ENCODE measurements around the gene TMEM59L. TPM values are rescaled to one million over a fixed set of nuclear protein-coding genes. Genes with fewer than 3 reads are reported as not detected.

TMEM59L gene
- total RNA-seq, 2 donors from 2014 or later = 0.66 to 2.1 TPM

- no peak for ATAC-seq
- Histone ChIP-seq H3K9me3 (no peaks in the 10 kb centered on the region), H3K27ac (no peak overlapping the region), H3K4me1 (no peaks in the 10 kb centered on the region), H3K4me3 (no peak overlapping the region), H3K36me3 (replicated peaks in 1 of 2; ENCODE audit: insufficient read depth in 1 of 2, low read depth in 2 of 2) (peaks cover 0 to 22% of the 10 kb centered on the region in 2 donors), H3K27me3 (no peaks in the 10 kb centered on the region)
- TF ChIP-seq POLR2A (IDR thresholded peaks at IDR 0.05) = no peak
- TF ChIP-seq CTCF (IDR thresholded peaks at IDR 0.05) = no peak
- intact Hi-C loops (cut with DNase I) = no loop called here
- WGBS, 2 donors = 95 to 97% methylated on average over 37 to 38 of the region's 58 CpGs
- DNase-seq = no peak
These were observed 56.3 kb downstream of the TMEM59L start for GRCh38 chr19:18668744-18669523.

- Histone ChIP-seq H3K4me3 (no peak overlapping the region), H3K27ac (no peak overlapping the region), H3K27me3 (no peaks in the 10 kb centered on the region), H3K36me3 (replicated peaks in 1 of 2; ENCODE audit: insufficient read depth in 1 of 2, low read depth in 2 of 2) (peaks cover 0 to 22% of the 10 kb centered on the region in 2 donors), H3K4me1 (no peaks in the 10 kb centered on the region), H3K9me3 (no peaks in the 10 kb centered on the region)
- no peak for DNase-seq
- intact Hi-C loops (cut with DNase I) = no loop called here
- 85 to 92% methylated on average over 11 of the region's 12 CpGs for WGBS, 2 donors
- TF ChIP-seq POLR2A (IDR thresholded peaks at IDR 0.05) = no peak
- no peak for TF ChIP-seq CTCF (IDR thresholded peaks at IDR 0.05)
- no peak for ATAC-seq
These were observed 56.8 kb downstream of the TMEM59L start for GRCh38 chr19:18669524-18669817.

- DNase-seq (no peak), ATAC-seq (no peak)
- H3K4me3 ChIP-seq = no peak overlapping the region
- no peaks in the 10 kb centered on the region for H3K9me3 ChIP-seq
- H3K27ac ChIP-seq = no peak overlapping the region
- no peaks in the 10 kb centered on the region for H3K4me1 ChIP-seq
- TF ChIP-seq POLR2A (IDR thresholded peaks at IDR 0.05) (no peak), CTCF (IDR thresholded peaks at IDR 0.05) (no peak)
- WGBS, 2 donors = 85 to 92% methylated on average over 11 of the region's 11 CpGs
- intact Hi-C loops (cut with DNase I) = no loop called here
- H3K27me3 ChIP-seq = no peaks in the 10 kb centered on the region
- H3K36me3 ChIP-seq (replicated peaks in 1 of 2; ENCODE audit: insufficient read depth in 1 of 2, low read depth in 2 of 2) = peaks cover 0 to 22% of the 10 kb centered on the region in 2 donors
These were observed 57.2 kb downstream of the TMEM59L start for GRCh38 chr19:18669883-18670282.

GRCh38 chr19:18670312-18670711 lies 57.6 kb downstream of the TMEM59L start:
- H3K9me3 ChIP-seq = no peaks in the 10 kb centered on the region
- H3K4me1 ChIP-seq = no peaks in the 10 kb centered on the region
- no peak overlapping the region for H3K27ac ChIP-seq
- H3K4me3 ChIP-seq = no peak overlapping the region
- no peak for TF ChIP-seq CTCF (IDR thresholded peaks at IDR 0.05)
- TF ChIP-seq POLR2A (IDR thresholded peaks at IDR 0.05) = no peak
- intact Hi-C loops (cut with DNase I) = no loop called here
- 89 to 95% methylated on average over 13 of the region's 13 CpGs for WGBS, 2 donors
- no peaks in the 10 kb centered on the region for H3K27me3 ChIP-seq
- peaks cover 0 to 20% of the 10 kb centered on the region in 2 donors for H3K36me3 ChIP-seq (replicated peaks in 1 of 2; ENCODE audit: insufficient read depth in 1 of 2, low read depth in 2 of 2)
- DNase-seq (no peak), ATAC-seq (no peak)

Small RNAs within 50 kb of the gene (small RNA-seq; reads per million reads assigned to genes)
- gene RN7SL155P = not detected

Other genes with a start within 250 kb of the TMEM59L start
- 10 to 100 TPM; 40.5 to 86.1 TPM for gene GDF15, start 226.7 kb upstream of the TMEM59L start, total RNA-seq
- gene LRRC25, start 215.2 kb upstream of the TMEM59L start, total RNA-seq = 1 to 10 TPM in 1 of 2 donors, not detected in 1; 4.4 TPM
- gene SSBP4, start 193.5 kb upstream of the TMEM59L start, total RNA-seq = 10 to 100 TPM; 50.1 to 63.9 TPM
- 10 to 100 TPM; 52.7 to 72.8 TPM for gene ISYNA1, start 174.7 kb upstream of the TMEM59L start, total RNA-seq
- 10 to 100 TPM; 12.5 to 14.2 TPM for gene ELL, start 90.8 kb upstream of the TMEM59L start, total RNA-seq
- gene FKBP8, start 69.3 kb upstream of the TMEM59L start, total RNA-seq = 100 to 1,000 TPM; 235 to 247 TPM
- gene KXD1, start 55.0 kb upstream of the TMEM59L start, total RNA-seq = 10 to 100 TPM; 62.6 to 71.1 TPM
- gene UBA52, start 41.0 kb upstream of the TMEM59L start, total RNA-seq = 100 to 1,000 TPM; 242 to 358 TPM
- 100 to 1,000 TPM; 146 to 214 TPM for gene REX1BD, start 24.1 kb upstream of the TMEM59L start, total RNA-seq
- 10 to 100 TPM; 23.3 to 40.2 TPM for gene CRLF1, start 6.1 kb upstream of the TMEM59L start, total RNA-seq
- 1 to 10 TPM; 3.6 to 8.9 TPM for gene KLHL26, start 24.2 kb downstream of the TMEM59L start, total RNA-seq
- gene CRTC1, start 70.8 kb downstream of the TMEM59L start, total RNA-seq = 1 to 10 TPM; 4.9 to 6.5 TPM
- gene COMP, start 178.4 kb downstream of the TMEM59L start, total RNA-seq = 1 to 10 TPM in 1 of 2 donors, under 1 TPM in 1; 0.33 to 6.0 TPM
- gene UPF1, start 219.1 kb downstream of the TMEM59L start, total RNA-seq = 10 to 100 TPM; 38.9 to 59.0 TPM

Measured in body of pancreas (tissue), 4 donors.